GM18951 (cell line): Measurements from ENCODE around the gene DNAAF8.

ENCODE experiments used
- POLR2A ChIP-seq: IDR thresholded peaks from 4 replicates; pipeline ENCODE4 v1.6.1; 2011; ENCODE audit warnings: mild to moderate bottlenecking; ENCODE audit not compliant: insufficient read length, insufficient read depth; ENCODE audit errors: extremely low read depth
- in situ Hi-C: fragments of 300-500 bp; cut with MboI; formaldehyde crosslinking; loops from one replicate; pipeline ENCODE4 v1.12.0; 2022; ENCODE audit warnings: low sequenced_read_pairs, mixed read lengths, inconsistent platforms; ENCODE audit not compliant: unreplicated experiment

DNAAF8 gene

DNA sequence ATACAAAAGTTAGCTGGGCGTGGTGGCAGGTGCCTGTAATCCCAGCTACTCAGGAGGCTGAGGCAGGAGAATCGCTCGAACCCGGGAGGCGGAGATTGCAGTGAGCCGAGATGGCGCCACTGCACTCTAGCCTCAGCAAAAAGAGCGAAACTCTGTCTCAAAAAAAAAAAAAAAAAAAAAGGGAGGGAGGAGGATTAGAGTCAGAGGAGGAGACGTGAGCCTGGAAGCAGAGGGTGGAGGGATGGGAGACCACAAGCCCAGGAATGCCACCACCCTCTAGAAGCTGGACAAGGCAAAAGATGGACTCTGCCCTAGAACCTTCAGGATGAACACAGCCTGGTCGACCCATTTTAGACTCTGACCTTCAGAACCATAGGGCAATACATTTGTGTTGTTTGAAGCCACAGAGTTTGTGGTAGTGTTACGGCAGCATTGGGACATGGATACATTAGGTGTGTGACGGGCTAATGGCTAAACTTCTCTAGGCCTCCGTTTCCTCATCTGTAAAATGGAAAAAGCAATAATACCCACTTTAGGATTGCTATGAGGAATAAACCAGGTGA lies 58.7 kb downstream of the DNAAF8 start:
- no peak for TF ChIP-seq POLR2A
- in situ Hi-C loops: no loop called here

DNA sequence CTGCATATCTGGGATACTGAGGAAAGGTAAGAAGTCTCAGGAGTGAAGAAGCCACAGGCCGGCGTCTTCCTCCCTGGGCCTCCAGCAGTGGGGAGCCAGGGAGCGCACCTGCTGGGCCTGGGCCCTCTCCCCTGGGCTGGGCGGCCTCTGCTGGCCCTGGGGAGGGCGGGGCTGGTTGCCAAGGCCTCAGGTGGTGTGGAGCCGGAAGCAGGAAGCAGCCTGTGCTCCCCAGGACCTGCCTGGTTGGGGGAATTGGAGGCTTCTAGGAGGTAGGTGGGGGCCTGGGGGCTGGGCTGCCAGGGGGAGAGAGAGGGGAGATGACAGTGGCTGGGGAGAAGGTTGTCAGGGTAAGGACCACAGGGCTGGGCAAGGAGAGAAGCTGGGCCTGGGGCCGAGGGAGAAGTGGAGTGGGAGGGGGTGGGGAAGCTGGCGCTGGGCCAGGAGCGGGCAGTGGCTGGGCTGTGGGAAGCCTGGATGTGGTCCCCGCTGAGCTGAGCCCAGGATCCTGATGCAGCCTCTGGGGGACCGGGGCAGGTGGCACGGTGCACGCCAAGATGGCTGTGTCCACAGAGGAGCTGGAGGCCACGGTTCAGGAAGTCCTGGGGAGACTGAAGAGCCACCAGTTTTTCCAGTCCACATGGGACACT lies 61.0 kb downstream of the DNAAF8 start, which contains the start of gene SMIM22:
Gene SMIM22, plus strand, starts transcription at position 189 of the 647 bp plus-strand sequence. Its CDS starts 366 bp downstream, at position 555.
- TF ChIP-seq POLR2A: no peak
- in situ Hi-C loops: no loop called here

- no peak for TF ChIP-seq POLR2A
- in situ Hi-C loops: no loop called here
These were observed 61.7 kb downstream of the DNAAF8 start for GRCh38 chr16:4795828-4796572.

DNA sequence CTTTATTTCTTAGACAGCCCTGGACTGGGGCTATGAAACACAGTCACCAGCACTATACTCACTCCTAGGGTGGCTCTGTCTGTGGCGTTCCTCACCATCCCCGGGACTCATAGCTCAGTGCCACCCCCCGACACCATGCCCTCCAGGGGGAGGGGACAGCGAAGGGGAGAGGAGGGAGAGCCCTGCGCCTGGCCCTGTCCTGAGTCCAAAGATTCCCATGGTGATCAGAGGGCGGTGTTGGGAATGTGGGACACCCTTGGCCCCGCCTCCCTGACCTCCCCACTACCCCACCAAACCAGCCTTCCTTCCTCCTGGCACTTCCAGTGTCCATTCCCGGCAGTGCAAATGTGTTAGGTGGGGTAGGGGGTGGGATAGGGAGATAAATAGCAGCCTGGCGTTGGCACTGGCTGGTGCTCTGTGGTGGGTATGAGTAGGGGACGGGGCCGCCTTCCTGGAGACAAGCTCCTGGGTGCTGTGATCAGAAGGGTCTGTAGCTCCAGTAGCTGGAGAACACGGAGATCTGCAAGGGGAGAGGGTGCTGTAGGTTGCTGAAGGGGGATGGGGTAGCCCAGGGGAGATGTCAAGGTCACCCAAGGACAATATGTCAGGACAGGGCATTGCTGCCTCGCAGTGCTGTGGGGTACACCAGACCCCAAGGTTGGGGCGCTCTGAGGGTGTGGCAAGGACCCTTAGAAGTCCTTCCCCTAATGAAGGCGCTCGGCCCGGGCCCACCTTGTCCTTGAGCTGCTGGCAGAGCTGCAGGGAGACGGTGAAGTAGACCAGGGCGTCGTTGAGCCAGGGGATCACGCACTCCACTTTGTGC lies 62.9 kb downstream of the DNAAF8 start:
- TF ChIP-seq POLR2A: no peak
- in situ Hi-C loops: no loop called here

- TF ChIP-seq POLR2A: no peak
- in situ Hi-C loops: no loop called here
These were observed 63.5 kb downstream of the DNAAF8 start for GRCh38 chr16:4797805-4798252.

GRCh38 chr16:4798456-4798855 lies 64.1 kb downstream of the DNAAF8 start:
- in situ Hi-C loops: no loop called here
- no peak for TF ChIP-seq POLR2A
